ENCODE data around the gene RAB3B.

DNA sequence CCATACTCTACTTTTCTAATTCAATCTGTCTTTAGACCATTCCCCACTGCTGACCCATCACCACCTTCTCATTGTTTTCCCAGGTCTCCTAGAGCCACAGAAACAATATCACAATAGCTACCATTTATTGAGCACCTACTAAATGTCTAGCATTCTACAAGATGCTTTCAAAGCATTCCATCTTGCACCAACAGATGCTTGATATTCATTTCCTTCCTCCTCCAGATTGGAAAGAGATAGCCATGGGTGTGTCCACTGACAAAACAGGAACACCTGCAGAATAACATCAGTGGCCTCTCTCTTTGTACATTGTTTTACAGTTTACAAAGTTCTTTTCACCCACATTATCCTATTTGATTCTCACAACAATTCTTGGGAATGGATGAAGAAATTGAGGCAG lies 2.2 kb downstream of the RAB3B start:
- TF ChIP-seq EZH2 (IDR thresholded peaks at IDR 0.05) (no peak), POLR2AphosphoS5 (IDR thresholded peaks at IDR 0.05; ENCODE audit: borderline replicate concordance, low read depth, low read length) (no peak), FOXP2 (optimal IDR thresholded peaks at IDR 0.05; ENCODE audit: control extremely low read depth, extremely low read length, insufficient read depth) (no peak)

Data from SK-N-MC (cell line).